HG03378 (cell line): ENCODE data around the gene VEPH1.

ENCODE experiments used
- ATAC-seq: cut with Tn5 transposase; IDR thresholded peaks from one replicate; pipeline ENCODE4 v1.9.1; 2021; ENCODE audit warnings: mild to moderate bottlenecking, moderate library complexity; ENCODE audit not compliant: unreplicated experiment

Gene VEPH1

DNA sequence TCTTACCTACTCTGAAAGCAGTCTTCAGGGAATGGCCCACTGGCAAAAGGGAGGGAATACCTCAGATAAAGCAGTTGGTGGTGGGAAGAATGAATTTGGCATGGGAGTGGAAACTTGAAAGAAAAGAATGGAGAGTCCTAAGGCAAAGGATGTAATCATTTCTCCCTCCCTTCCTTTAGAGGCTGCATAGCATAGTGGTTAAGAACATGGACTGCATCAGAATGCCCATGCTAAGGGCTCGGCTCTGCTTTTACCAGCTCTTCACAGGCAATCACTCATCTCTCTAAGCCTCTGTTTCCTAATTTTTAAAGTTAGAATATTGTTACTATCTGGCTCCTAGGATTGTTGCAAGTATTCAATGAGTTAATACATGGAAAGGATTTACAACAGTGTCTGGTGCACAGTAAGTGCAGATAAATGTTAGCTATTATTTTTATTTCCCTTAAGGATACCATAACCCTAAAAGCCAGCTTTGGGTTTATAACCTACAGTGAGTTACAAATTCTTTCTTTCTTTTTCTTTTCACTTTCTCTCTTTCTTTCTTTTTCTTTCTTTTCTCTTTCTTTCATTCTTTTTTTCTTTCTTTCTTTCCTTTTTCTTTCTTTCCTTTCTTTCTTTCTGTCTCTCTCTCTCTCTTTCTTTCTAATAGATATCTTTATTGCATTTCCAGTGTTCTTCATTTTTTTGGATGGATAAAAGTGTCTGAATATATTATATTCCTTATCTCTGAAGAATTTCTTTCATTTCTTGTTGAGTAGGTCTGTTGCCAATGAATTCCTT, 23.6 kb downstream of the VEPH1 start:
- no peak for ATAC-seq

- ATAC-seq, result no peak
These were observed 25.8 kb downstream of the VEPH1 start for GRCh38 chr3:157477441-157477840.

DNA sequence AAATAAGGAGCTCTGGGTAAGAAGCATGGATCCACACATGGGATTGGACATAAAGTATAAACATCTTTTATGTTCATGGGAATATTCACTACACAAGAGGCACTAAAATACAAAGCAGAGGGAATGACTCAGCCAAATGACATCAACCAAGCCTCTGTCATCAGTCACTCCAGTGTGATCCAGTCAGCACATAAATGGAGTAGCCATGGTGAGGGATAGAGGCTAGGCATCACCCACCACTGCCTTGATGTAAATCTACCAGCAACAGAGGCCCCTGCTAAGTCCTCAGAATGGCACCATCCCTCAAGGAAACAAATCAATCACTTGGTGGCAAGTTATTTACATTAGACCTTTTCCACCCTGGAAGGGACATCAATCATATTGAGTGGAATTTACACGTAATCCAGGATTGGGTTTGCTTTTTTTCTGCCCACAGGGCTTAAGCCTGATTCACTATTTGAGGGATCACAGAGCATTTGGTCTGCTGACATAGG, 27.2 kb downstream of the VEPH1 start:
- no peak for ATAC-seq

DNA sequence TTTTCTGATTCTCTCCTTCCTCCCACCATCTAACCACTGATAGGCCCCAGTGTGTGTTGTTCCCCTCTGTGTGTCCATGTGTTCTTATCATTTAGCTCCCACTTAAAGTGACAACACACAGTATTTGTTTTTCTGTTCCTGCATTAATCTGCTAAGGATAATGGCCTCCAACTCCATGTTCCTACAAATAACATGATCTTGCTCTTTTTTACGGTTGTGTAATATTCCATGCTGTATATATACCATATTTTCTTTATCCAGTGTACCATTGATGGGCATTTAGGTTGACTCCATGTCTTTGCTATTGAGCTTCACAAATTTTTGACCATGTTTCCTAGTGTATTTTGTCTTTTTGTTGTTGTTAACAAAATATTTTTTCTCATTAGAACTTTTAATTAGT, 30.6 kb downstream of the VEPH1 start:
- no peak for ATAC-seq

GRCh38 chr3:157471064-157471463, 32.2 kb downstream of the VEPH1 start:
- ATAC-seq, result no peak

DNA sequence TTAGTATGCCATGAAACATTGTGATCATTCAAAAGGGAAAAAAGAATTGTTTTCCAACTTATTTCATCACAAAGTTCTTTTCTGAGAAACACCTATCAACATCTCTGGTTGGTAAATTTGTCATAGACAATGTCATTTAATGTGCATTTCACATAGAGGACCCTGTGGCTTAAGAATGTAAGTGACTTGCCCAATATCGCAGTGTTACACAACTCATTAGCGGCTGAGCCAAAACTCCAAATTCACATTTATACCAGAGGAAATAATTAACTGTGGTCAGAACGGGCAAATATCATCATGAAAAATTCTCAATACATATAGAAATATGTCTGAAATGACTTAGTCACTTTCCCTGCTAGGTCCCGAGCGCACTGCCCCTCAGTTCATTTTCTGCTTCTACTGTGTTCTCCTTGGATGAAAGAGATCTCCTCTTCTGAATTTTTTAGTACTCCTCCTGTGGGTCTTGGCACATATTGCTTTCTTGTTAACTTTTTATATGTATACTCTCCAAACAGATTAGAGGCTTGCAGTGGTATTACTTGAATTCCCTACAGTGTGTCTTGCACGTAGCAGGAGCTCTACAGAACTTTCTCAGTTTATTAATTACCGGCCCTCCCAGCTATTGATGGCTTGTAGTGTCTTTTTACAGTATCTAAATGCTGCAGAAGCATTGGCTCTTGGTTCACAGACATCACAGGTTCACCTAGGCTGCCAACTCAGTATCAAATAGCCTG, 33.5 kb downstream of the VEPH1 start:
- ATAC-seq, result no peak

- ATAC-seq, result no peak
These were observed 36.0 kb downstream of the VEPH1 start for GRCh38 chr3:157467200-157467599.

GRCh38 chr3:157465741-157466140, 37.5 kb downstream of the VEPH1 start:
- ATAC-seq, result no peak

DNA sequence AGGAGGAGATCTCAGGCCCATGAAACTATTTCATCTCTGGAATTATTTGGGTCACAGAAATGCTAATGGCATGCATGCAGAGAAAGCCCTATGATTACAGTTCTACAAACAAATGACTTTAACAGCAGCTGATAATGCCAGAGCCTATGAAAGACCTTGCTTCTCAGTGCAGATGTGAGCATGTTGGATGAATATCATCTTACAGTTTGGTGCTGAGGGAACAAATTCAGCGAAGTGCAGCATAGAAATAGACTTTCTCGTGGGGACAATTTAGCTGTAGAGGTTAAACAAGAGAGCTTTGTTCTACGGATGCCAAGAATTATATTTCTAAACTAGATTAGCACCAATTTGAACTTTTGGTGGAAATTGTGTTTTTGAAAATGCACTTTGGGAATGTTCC, 38.9 kb downstream of the VEPH1 start:
- no peak for ATAC-seq

DNA sequence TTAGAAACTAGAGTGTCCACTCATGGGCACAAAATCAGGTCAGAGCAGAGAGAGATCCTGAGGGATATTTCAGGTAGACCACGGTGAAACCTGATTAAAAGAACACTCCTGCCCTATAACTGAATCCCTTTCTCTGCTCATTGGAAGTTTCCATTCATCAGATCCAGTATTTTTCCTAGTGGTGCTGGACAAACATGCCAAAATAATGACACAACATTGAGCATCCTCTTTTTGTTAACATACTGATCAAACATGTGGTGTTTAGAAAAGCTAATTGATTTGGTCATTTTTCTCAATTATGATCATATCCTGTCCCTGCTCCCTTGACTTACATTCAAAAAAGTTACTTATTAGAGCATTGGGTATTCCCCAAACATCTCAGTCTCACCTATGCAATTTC, 39.4 kb downstream of the VEPH1 start:
- ATAC-seq, result no peak

GRCh38 chr3:157460253-157460652, 43.0 kb downstream of the VEPH1 start:
- no peak for ATAC-seq

- no peak for ATAC-seq
These were observed 43.5 kb downstream of the VEPH1 start for GRCh38 chr3:157459706-157460105.

- ATAC-seq, result no peak
These were observed 49.4 kb downstream of the VEPH1 start for GRCh38 chr3:157453824-157454223.

GRCh38 chr3:157452097-157452496, 51.1 kb downstream of the VEPH1 start:
- no peak for ATAC-seq

DNA sequence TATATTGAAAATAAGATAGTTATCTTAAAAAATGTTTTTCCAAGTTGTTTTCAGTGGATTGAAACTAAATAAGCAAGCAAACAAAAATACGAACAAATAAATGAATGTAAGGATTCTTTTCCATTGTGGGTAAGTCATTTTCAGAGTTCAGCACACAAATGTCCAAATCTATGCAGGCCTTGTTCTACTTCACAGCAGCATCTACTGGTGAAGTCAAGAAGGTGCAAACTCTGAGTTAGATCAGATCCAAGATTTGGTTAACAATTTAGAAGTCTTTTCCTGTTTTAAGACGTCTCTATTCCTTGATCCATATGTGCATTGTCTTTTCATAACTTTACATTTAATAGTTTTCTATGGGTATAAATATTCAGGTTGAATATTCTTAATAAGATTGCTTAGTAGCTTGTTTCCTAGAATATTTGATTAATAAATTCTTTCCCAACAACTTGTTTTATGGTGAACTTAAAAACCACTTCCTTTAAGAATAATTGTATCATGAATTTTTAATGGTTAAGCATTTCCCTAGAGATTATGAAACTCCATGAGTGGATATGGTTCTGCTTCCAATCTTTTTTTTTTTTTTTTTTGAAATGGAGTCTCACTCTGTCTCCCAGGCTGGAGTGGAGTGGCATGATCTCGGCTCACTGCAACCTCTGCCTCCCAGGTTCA, 56.1 kb downstream of the VEPH1 start:
- no peak for ATAC-seq

DNA sequence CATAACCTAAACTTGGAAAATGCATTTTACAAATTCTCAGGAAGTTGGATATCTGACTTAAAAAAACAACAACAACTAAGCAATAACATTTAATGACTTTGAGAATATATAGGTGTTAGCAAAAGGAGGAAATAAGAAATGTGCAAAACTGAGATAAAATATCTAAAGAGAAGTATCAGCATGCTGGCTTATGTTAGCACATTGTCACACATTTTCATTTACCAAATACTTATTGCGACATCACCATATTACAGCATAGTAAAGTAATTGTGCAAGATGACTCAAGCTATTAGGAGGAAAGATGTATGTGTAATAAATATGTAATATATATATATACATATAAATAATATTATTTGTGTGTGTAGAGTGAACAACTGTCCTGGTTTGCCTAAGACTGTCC, 57.4 kb downstream of the VEPH1 start:
- no peak for ATAC-seq

GRCh38 chr3:157444797-157445184, 58.4 kb downstream of the VEPH1 start:
- no peak for ATAC-seq

DNA sequence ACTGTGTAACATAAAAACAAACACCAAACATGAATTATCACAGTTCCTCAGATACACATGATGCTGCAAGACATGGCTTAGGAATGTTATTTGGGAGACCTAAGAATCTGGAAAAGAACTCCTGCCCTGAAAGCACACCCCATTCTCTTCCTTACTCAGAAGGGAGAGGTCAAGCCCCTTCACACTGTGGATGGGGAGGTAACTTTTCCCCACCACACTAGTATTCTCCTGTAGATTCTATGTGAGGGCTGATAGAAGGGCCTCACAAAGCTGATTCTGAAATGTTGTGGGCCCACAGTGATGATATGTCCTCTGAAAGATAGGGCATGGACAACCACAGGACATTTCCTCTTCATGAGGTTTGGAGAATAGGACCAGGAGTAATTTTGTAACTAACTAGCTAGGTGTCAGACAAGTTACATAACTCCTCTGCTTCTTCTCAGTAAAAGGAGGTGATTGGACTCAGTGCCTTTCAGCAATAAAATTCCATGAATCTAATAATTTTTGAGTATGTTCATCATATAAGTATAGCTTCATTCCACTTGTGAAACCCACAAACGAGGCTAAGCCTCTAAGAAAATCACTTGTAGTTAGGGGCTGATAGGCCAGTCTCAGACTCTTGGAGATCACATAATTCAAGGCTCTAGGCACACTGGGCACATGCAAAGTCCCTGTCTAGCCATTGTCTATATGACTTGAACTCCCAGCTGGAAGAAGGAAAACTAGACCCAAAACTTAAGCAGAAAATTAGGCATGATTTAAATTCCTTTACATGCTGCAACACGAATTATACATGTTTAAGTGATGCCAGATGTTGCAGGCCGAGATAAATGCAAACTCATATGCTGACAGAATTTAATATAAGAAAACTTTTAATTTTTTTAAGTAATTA, 59.1 kb downstream of the VEPH1 start:
- ATAC-seq, result no peak

DNA sequence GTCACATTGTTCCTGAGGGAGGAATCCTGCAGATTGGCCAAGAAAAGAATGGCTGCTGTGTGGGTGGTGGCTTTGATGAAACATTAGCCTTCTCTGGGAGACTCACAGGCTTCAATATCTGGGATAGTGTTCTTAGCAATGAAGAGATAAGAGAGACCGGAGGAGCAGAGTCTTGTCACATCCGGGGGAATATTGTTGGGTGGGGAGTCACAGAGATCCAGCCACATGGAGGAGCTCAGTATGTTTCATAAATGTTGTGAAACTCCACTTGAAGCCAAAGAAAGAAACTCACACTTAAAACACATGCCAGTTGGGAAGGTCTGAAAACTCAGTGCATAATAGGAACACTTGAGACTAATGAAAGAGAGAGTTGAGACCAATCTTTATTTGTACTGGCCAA, 60.5 kb downstream of the VEPH1 start:
- no peak for ATAC-seq

DNA sequence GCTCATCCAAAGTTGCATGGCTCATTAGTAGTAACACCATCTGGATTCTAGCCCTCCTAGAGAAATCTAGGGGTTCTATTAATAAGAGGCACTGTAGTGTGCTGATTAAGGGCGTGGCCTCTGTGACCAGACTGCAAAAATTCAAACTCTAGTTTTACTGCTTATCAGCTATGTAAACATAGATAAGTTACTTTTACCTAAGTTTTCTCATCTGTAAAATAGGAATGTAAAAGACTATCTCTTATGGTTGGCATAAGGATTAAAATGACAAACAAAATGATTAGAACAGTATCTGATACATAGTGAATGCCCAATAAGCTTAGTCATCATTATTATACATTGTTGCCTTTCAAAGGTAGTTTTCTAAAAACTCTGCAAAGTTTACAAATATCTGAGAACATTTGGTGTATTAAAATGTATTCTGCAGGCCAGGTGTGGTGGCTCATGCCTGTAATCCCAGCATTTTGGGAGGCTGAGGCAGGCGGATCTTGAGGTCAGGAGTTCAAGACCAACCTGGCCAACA, 62.1 kb downstream of the VEPH1 start:
- no peak for ATAC-seq
